Right lobe of liver (tissue), 4 donors: ENCODE measurements around the gene ASIC4.

Source experiments
- POLR2A ChIP-seq: fragments of 450-650 bp; IDR thresholded peaks from one replicate; pipeline ENCODE4 v1.6.1; 2017; ENCODE audit warnings: antibody characterized with exemption, mild to moderate bottlenecking
- TF ChIP-seq, protein P1 (sequence below), 4 donors: fragments of 200-600 bp in 3 of 4; fragments of 450-650 bp in 1 of 4; IDR thresholded peaks; one replicate each; pipeline versions ENCODE4 v1.5.1 to v1.8.0; 2016 to 2022; ENCODE audit warnings: antibody characterized with exemption in 4 of 4, mild to moderate bottlenecking in 2 of 4
- donor health status: DM: no; HTN: no; CAD: no.
- donor health status: DM: no; HTN: no; CAD: no.
- donor health status: DM: no; HTN: yes; CAD: no.

DNA sequence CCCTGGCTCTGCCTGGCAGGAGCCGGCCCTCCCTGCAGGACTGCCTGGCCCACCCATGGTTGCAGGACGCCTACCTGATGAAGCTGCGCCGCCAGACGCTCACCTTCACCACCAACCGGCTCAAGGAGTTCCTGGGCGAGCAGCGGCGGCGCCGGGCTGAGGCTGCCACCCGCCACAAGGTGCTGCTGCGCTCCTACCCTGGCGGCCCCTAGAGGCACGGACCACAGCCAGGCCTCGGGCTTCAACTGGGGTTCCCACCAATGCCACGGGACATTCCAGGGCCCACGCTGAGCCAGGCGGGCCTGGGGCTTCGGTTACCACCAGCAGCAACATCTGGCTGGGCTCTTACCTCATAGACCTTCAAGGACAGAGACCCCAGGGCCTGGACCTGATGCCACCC, 21.7 kb upstream of the ASIC4 start:
- TF ChIP-seq, protein P1, sequence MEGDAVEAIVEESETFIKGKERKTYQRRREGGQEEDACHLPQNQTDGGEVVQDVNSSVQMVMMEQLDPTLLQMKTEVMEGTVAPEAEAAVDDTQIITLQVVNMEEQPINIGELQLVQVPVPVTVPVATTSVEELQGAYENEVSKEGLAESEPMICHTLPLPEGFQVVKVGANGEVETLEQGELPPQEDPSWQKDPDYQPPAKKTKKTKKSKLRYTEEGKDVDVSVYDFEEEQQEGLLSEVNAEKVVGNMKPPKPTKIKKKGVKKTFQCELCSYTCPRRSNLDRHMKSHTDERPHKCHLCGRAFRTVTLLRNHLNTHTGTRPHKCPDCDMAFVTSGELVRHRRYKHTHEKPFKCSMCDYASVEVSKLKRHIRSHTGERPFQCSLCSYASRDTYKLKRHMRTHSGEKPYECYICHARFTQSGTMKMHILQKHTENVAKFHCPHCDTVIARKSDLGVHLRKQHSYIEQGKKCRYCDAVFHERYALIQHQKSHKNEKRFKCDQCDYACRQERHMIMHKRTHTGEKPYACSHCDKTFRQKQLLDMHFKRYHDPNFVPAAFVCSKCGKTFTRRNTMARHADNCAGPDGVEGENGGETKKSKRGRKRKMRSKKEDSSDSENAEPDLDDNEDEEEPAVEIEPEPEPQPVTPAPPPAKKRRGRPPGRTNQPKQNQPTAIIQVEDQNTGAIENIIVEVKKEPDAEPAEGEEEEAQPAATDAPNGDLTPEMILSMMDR (IDR thresholded peaks at IDR 0.05) = no peak
- TF ChIP-seq POLR2A = no peak
